CD4-positive, alpha-beta memory T cell (primary cell): ENCODE data around the gene SAFB. TPM values are rescaled to one million over a fixed set of nuclear protein-coding genes. Genes with fewer than 3 reads are reported as not detected.

ENCODE experiments used
- CTCF ChIA-PET: fragments of 350-600 bp; sonication (Branson Sonifier 250); formaldehyde crosslinking; loops from one replicate; lab custom pipeline; 2021; ENCODE audit warnings: inconsistent platforms; ENCODE audit not compliant: partially characterized antibody; lab: Charles Lee
- POLR2A ChIA-PET: fragments of 350-600 bp; sonication (Branson Sonifier 250); formaldehyde crosslinking; loops from one replicate; lab custom pipeline; 2021; ENCODE audit not compliant: partially characterized antibody; lab: Charles Lee
- DNase-seq, 5 donors: peaks; one replicate each; pipeline versions ENCODE4 v3.0.0 to v3.0.0-alpha.2; 2020 to 2022; ENCODE audit warnings: mixed read lengths in 1 of 5
- H3K27ac ChIP-seq: one replicate; pipeline ENCODE4 v1.7.0; 2013; ENCODE audit warnings: low read depth, low read length
- H3K27me3 ChIP-seq: 2 replicates; pipeline ENCODE4 v1.7.0; 2013; ENCODE audit warnings: mild to moderate bottlenecking, low read length, moderate library complexity; ENCODE audit not compliant: insufficient read depth
- H3K36me3 ChIP-seq: 2 replicates; pipeline ENCODE4 v1.7.0; 2013; ENCODE audit warnings: mild to moderate bottlenecking, low read length, moderate library complexity; ENCODE audit not compliant: insufficient read depth
- H3K4me1 ChIP-seq: 2 replicates; pipeline ENCODE4 v1.7.0; 2013; ENCODE audit warnings: mild to moderate bottlenecking, low read length, moderate library complexity; ENCODE audit not compliant: insufficient read depth
- H3K4me3 ChIP-seq, 2 donors: one replicate each; pipeline ENCODE4 v1.7.0; 2013; ENCODE audit warnings: low read length in 2 of 2, mild to moderate bottlenecking in 1 of 2
- H3K9me3 ChIP-seq, 2 donors: one replicate each; pipeline ENCODE4 v1.7.0; 2013; ENCODE audit warnings: low read length in 2 of 2, control low read depth in 1 of 2; ENCODE audit not compliant: control insufficient read depth in 1 of 2
- H3K27ac Mint-ChIP-seq, 7 donors: one replicate each; pipeline ENCODE4 v1.8.0; 2020 to 2021; ENCODE audit warnings: mixed read lengths in 7 of 7, mild to moderate bottlenecking in 6 of 7, inconsistent platforms in 3 of 7, moderate library complexity in 3 of 7
- H3K27me3 Mint-ChIP-seq, 2 donors: one replicate each; pipeline ENCODE4 v1.8.0; 2020 to 2021; ENCODE audit warnings: mixed read lengths in 2 of 2
- H3K36me3 Mint-ChIP-seq, 2 donors: one replicate each; pipeline ENCODE4 v1.8.0; 2020 to 2021; ENCODE audit warnings: mixed read lengths in 2 of 2, inconsistent platforms in 1 of 2, mild to moderate bottlenecking in 1 of 2
- H3K4me1 Mint-ChIP-seq, 4 donors: one replicate each; pipeline ENCODE4 v1.8.0; 2020 to 2021; ENCODE audit warnings: mixed read lengths in 4 of 4, mild to moderate bottlenecking in 1 of 4
- H3K4me3 Mint-ChIP-seq, 8 donors: one replicate each; pipeline ENCODE4 v1.8.0; 2020 to 2021; ENCODE audit warnings: mixed read lengths in 8 of 8, mild to moderate bottlenecking in 7 of 8, moderate library complexity in 6 of 8, inconsistent platforms in 3 of 8
- H3K9me3 Mint-ChIP-seq, 8 donors: one replicate each; pipeline ENCODE4 v1.8.0; 2020 to 2021; ENCODE audit warnings: mixed read lengths in 8 of 8, mild to moderate bottlenecking in 5 of 8, inconsistent platforms in 3 of 8, moderate library complexity in 1 of 8
- intact Hi-C: fragments of 100-400 bp; cut with micrococcal nuclease; formaldehyde crosslinking; loops from one replicate; pipeline ENCODE4 v1.15.1; 2023
- polyA plus RNA-seq, 2 donors: library from polyadenylated mRNA; unstranded; fragments of 300-500 nt; fragmentation: Illumina TruSeq; gene quantifications; one replicate each; pipeline ENCODE4 v1.2.3, GENCODE V29; 2021
- total RNA-seq, 2 experiments: library from RNA; stranded (reverse); gene quantifications; one replicate each; pipeline ENCODE4 v1.2.3, GENCODE V29; 2021

Gene SAFB
- total and polyA plus RNA-seq, 4 experiments from 2014 or later: 14.6 to 211 (median 159) TPM

- Histone ChIP-seq H3K27me3 (no peaks in the 10 kb centered on the region), H3K36me3 (peaks cover 14% of the 10 kb centered on the region), H3K9me3 (no peaks in the 10 kb centered on the region), H3K27ac (no peak overlapping the region), H3K4me3 (no peak overlapping the region), H3K4me1 (no peaks in the 10 kb centered on the region)
- Mint-ChIP-seq H3K36me3 (peaks cover 3 to 10% of the 10 kb centered on the region in 2 donors), H3K4me1 (peaks cover 0 to 4% (median 0%) of the 10 kb centered on the region in 4 donors), H3K9me3 (peaks cover 0 to 3% (median 0%) of the 10 kb centered on the region in 8 donors), H3K27me3 (no peaks in the 10 kb centered on the region), H3K4me3 (no peak overlapping the region), H3K27ac (no peak overlapping the region)
- ChIA-PET CTCF (no interaction called here), POLR2A (no interaction called here)
- DNase-seq: no peak
- intact Hi-C loops: no loop called here
Observed at GRCh38 chr19:5672708-5673459, 50.0 kb downstream of the SAFB start.

GRCh38 chr19:5673752-5674151 lies 50.9 kb downstream of the SAFB start:
- no peak overlapping the region for H3K27ac Mint-ChIP-seq
- intact Hi-C loops: no loop called here
- DNase-seq: peak in 1 of 5 donors; percentile 9

GRCh38 chr19:5674714-5675113 lies 51.8 kb downstream of the SAFB start:
- no peaks in the 10 kb centered on the region for H3K27me3 ChIP-seq
- H3K27me3 Mint-ChIP-seq: no peaks in the 10 kb centered on the region
- peaks cover 7 to 9% (median 8%) of the 10 kb centered on the region in 4 donors for H3K4me1 Mint-ChIP-seq
- H3K4me3 Mint-ChIP-seq: no peak overlapping the region
- POLR2A ChIA-PET: no interaction called here
- intact Hi-C loops: no loop called here
- peaks cover 0 to 3% (median 0%) of the 10 kb centered on the region in 8 donors for H3K9me3 Mint-ChIP-seq
- no peak overlapping the region for H3K27ac Mint-ChIP-seq
- CTCF ChIA-PET: no interaction called here
- H3K9me3 ChIP-seq: no peaks in the 10 kb centered on the region
- H3K36me3 Mint-ChIP-seq: peaks cover 0 to 2% of the 10 kb centered on the region in 2 donors
- peaks cover 2% of the 10 kb centered on the region for H3K36me3 ChIP-seq
- H3K4me1 ChIP-seq: peaks cover 7% of the 10 kb centered on the region
- no peak overlapping the region for H3K4me3 ChIP-seq
- DNase-seq: peak in 1 of 5 donors; percentile 10
- no peak overlapping the region for H3K27ac ChIP-seq

More at GRCh38 chr19:5673752-5674151, 50.9 kb downstream of the SAFB start:
- H3K9me3 ChIP-seq: no peaks in the 10 kb centered on the region
- H3K4me1 Mint-ChIP-seq: peaks cover 0 to 4% (median 0%) of the 10 kb centered on the region in 4 donors
- CTCF ChIA-PET: no interaction called here
- POLR2A ChIA-PET: no interaction called here
- H3K27ac ChIP-seq: no peak overlapping the region
- H3K36me3 Mint-ChIP-seq: peaks cover 0 to 7% of the 10 kb centered on the region in 2 donors
- no peaks in the 10 kb centered on the region for H3K27me3 ChIP-seq
- no peak overlapping the region for H3K4me3 Mint-ChIP-seq
- H3K27me3 Mint-ChIP-seq: no peaks in the 10 kb centered on the region
- H3K4me3 ChIP-seq: no peak overlapping the region
- no peaks in the 10 kb centered on the region for H3K4me1 ChIP-seq
- peaks cover 0 to 3% (median 0%) of the 10 kb centered on the region in 8 donors for H3K9me3 Mint-ChIP-seq
- peaks cover 12% of the 10 kb centered on the region for H3K36me3 ChIP-seq

GRCh38 chr19:5676105-5676771 lies 53.4 kb downstream of the SAFB start:
- Mint-ChIP-seq H3K9me3 (peaks cover 0 to 6% (median 0%) of the 10 kb centered on the region in 8 donors), H3K4me1 (peaks cover 9 to 21% (median 16%) of the 10 kb centered on the region in 4 donors), H3K36me3 (peaks cover 0 to 4% of the 10 kb centered on the region in 2 donors), H3K27ac (peak overlapping the region in 2 of 7 donors; percentile 61 to 70), H3K27me3 (no peaks in the 10 kb centered on the region), H3K4me3 (no peak overlapping the region)
- H3K9me3 ChIP-seq: no peaks in the 10 kb centered on the region
- peaks cover 16% of the 10 kb centered on the region for H3K4me1 ChIP-seq
- intact Hi-C loops: no loop called here
- ChIA-PET POLR2A (interaction anchor here (0.8 to 2.1 kb wide), 4 partner anchors 10 to 50 kb away, joined by 3 to 6 read pairs (median 4); no protein-coding TSS in a partner anchor), CTCF (interaction anchor here (2.1 kb wide), 1 partner anchor 11 kb away, joined by 7 read pairs; no protein-coding TSS in a partner anchor)
- H3K27me3 ChIP-seq: no peaks in the 10 kb centered on the region
- peak in 1 of 5 donors; percentile 7 for DNase-seq
- H3K27ac ChIP-seq: no peak overlapping the region
- H3K36me3 ChIP-seq: no peaks in the 10 kb centered on the region
- H3K4me3 ChIP-seq: no peak overlapping the region

- H3K4me3 Mint-ChIP-seq: no peak overlapping the region
- peaks cover 14 to 26% (median 21%) of the 10 kb centered on the region in 4 donors for H3K4me1 Mint-ChIP-seq
- CTCF ChIA-PET: interaction anchor here (2.1 kb wide), 1 partner anchor 10 kb away, joined by 7 read pairs; no protein-coding TSS in a partner anchor
- Histone ChIP-seq H3K27ac (no peak overlapping the region), H3K36me3 (no peaks in the 10 kb centered on the region), H3K27me3 (no peaks in the 10 kb centered on the region), H3K4me3 (no peak overlapping the region), H3K4me1 (peaks cover 21% of the 10 kb centered on the region), H3K9me3 (no peaks in the 10 kb centered on the region)
- H3K27me3 Mint-ChIP-seq: no peaks in the 10 kb centered on the region
- POLR2A ChIA-PET: interaction anchor here (0.8 to 2.1 kb wide), 4 partner anchors 10 to 51 kb away, joined by 3 to 6 read pairs (median 4); no protein-coding TSS in a partner anchor
- no peak for DNase-seq
- intact Hi-C loops: no loop called here
- peaks cover 0 to 4% of the 10 kb centered on the region in 2 donors for H3K36me3 Mint-ChIP-seq
- peaks cover 0 to 6% (median 0%) of the 10 kb centered on the region in 8 donors for H3K9me3 Mint-ChIP-seq
- no peak overlapping the region for H3K27ac Mint-ChIP-seq
Observed at GRCh38 chr19:5676772-5677105, 53.9 kb downstream of the SAFB start.

GRCh38 chr19:5677136-5677535 lies 54.3 kb downstream of the SAFB start:
- H3K4me3 ChIP-seq: no peak overlapping the region
- H3K36me3 Mint-ChIP-seq: peaks cover 0 to 4% of the 10 kb centered on the region in 2 donors
- peaks cover 14 to 30% (median 25%) of the 10 kb centered on the region in 4 donors for H3K4me1 Mint-ChIP-seq
- peak overlapping the region in 2 of 7 donors; percentile 19 to 68 for H3K27ac Mint-ChIP-seq
- peaks cover 0 to 6% (median 0%) of the 10 kb centered on the region in 8 donors for H3K9me3 Mint-ChIP-seq
- no peaks in the 10 kb centered on the region for H3K27me3 Mint-ChIP-seq
- peak in 1 of 5 donors; percentile 16 for DNase-seq
- H3K27me3 ChIP-seq: no peaks in the 10 kb centered on the region
- H3K4me1 ChIP-seq: peaks cover 21% of the 10 kb centered on the region
- H3K4me3 Mint-ChIP-seq: no peak overlapping the region
- H3K9me3 ChIP-seq: no peaks in the 10 kb centered on the region
- no peak overlapping the region for H3K27ac ChIP-seq
- intact Hi-C loops: no loop called here
- POLR2A ChIA-PET: interaction anchor here (1.0 to 2.1 kb wide), 3 partner anchors 9 to 51 kb away, joined by 3 to 6 read pairs (median 5); no protein-coding TSS in a partner anchor
- no peaks in the 10 kb centered on the region for H3K36me3 ChIP-seq
- CTCF ChIA-PET: interaction anchor here (2.1 kb wide), 1 partner anchor 10 kb away, joined by 7 read pairs; no protein-coding TSS in a partner anchor
